Measurements from ENCODE around the gene P3H1.
"Not testable (repeated sequence)": the region's sequence is repeated elsewhere in the genome, so short reads cannot be mapped to it uniquely, and the experiment has no call there.

Gene P3H1

GRCh38 chr1:42766741-42767509, at the start of gene P3H1, which contains the start of gene C1orf50:
Gene P3H1, minus strand, starts transcription at chr1:42767028. Its CDS starts 57 bp downstream, at chr1:42766971.
Gene C1orf50, plus strand, starts transcription at chr1:42767249. Its CDS starts 63 bp downstream, at chr1:42767312.
- peak; percentile 99 for DNase-seq (ENCODE audit: low read depth)
- peak within 1 kb of the TSS; percentile 94 for H3K4me3 ChIP-seq (ENCODE audit: low read depth, low read length)
- TF ChIP-seq MAX (IDR thresholded peaks at IDR 0.05; ENCODE audit: low read depth, low read length) (peak; percentile 69), CTCF (IDR thresholded peaks at IDR 0.05; ENCODE audit: low read depth, low read length) (no peak), MYC (IDR thresholded peaks at IDR 0.05; ENCODE audit: low read depth, low read length) (peak; percentile 66), POLR2A (IDR thresholded peaks at IDR 0.05; ENCODE audit: extremely low read depth, insufficient read length) (peak; percentile 89)

- TF ChIP-seq MYC (IDR thresholded peaks at IDR 0.05; ENCODE audit: low read depth, low read length) (no peak), POLR2A (IDR thresholded peaks at IDR 0.05; ENCODE audit: extremely low read depth, insufficient read length) (no peak), CTCF (IDR thresholded peaks at IDR 0.05; ENCODE audit: low read depth, low read length) (no peak), MAX (IDR thresholded peaks at IDR 0.05; ENCODE audit: low read depth, low read length) (no peak)
- peak overlapping the region; percentile 74 for H3K4me3 ChIP-seq (ENCODE audit: low read depth, low read length)
- DNase-seq (ENCODE audit: low read depth) = peak; percentile 34
Measured at GRCh38 chr1:42815941-42816584, 49.2 kb upstream of the P3H1 start.

- H3K4me3 ChIP-seq (ENCODE audit: low read depth, low read length); DNase-seq (ENCODE audit: low read depth): not testable (repeated sequence)
Measured at GRCh38 chr1:42814815-42815214, 48.0 kb upstream of the P3H1 start.

- TF ChIP-seq CTCF (IDR thresholded peaks at IDR 0.05; ENCODE audit: low read depth, low read length) (no peak), MYC (IDR thresholded peaks at IDR 0.05; ENCODE audit: low read depth, low read length) (no peak), POLR2A (IDR thresholded peaks at IDR 0.05; ENCODE audit: extremely low read depth, insufficient read length) (no peak)
- DNase-seq (ENCODE audit: low read depth) = no peak
- H3K4me3 ChIP-seq (ENCODE audit: low read depth, low read length) = no peak overlapping the region
Measured at GRCh38 chr1:42807056-42807668, 40.3 kb upstream of the P3H1 start.

- no peak overlapping the region for H3K4me3 ChIP-seq (ENCODE audit: low read depth, low read length)
Measured at GRCh38 chr1:42806593-42806992, 39.8 kb upstream of the P3H1 start.

More at GRCh38 chr1:42806593-42806992, 39.8 kb upstream of the P3H1 start:
- no peak for DNase-seq (ENCODE audit: low read depth)
- TF ChIP-seq MYC (IDR thresholded peaks at IDR 0.05; ENCODE audit: low read depth, low read length) = no peak
- no peak for TF ChIP-seq MAX (IDR thresholded peaks at IDR 0.05; ENCODE audit: low read depth, low read length)
- no peak for TF ChIP-seq POLR2A (IDR thresholded peaks at IDR 0.05; ENCODE audit: extremely low read depth, insufficient read length)
- TF ChIP-seq CTCF (IDR thresholded peaks at IDR 0.05; ENCODE audit: low read depth, low read length) = no peak

All from NB4 (cell line).